Measurements from ENCODE around the gene SCN1A.

DNA sequence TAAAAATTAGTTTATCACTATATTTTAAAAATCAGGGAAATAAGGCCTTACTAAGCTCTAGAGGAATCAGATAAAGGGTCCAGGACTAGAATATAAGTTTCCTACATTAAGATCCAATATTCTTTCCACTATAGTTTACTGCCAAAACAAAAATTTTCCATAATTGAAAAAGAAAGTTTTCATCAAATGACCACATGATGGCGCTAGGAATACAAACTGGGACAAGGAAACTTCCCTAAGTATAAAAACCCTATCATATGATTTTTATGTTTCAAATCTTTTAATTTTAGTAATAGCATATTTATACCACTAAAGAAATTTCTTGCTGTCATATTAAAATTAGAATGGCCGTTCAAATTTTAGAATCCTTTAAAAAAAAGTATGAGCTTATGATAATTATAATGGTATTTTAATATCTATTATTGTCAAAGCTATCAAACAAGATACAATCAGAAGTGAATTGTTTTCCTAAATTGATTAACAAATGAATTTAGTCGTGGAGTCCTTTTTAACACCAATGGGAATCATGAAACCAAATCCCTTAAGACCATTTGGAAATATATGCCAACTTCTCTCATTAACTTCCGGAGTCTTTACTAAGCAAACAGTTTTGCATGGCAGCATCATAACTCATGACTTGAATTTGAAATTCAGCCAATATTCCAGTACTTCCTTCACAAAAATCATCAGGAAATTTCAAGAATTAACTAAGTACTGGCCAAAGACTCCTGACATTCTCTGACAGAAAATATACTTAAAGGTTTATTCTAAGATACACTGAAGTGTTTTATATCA lies 70.3 kb downstream of the SCN1A start:
- TF ChIP-seq, protein P1, sequence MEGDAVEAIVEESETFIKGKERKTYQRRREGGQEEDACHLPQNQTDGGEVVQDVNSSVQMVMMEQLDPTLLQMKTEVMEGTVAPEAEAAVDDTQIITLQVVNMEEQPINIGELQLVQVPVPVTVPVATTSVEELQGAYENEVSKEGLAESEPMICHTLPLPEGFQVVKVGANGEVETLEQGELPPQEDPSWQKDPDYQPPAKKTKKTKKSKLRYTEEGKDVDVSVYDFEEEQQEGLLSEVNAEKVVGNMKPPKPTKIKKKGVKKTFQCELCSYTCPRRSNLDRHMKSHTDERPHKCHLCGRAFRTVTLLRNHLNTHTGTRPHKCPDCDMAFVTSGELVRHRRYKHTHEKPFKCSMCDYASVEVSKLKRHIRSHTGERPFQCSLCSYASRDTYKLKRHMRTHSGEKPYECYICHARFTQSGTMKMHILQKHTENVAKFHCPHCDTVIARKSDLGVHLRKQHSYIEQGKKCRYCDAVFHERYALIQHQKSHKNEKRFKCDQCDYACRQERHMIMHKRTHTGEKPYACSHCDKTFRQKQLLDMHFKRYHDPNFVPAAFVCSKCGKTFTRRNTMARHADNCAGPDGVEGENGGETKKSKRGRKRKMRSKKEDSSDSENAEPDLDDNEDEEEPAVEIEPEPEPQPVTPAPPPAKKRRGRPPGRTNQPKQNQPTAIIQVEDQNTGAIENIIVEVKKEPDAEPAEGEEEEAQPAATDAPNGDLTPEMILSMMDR (conservative IDR thresholded peaks at IDR 0.05; ENCODE audit: low read length), result peak; percentile 79
- no peak for TF ChIP-seq EZH2phosphoT487 (IDR thresholded peaks at IDR 0.05; ENCODE audit: borderline replicate concordance)

All from Loucy (cell line).